ENCODE data around the gene PDE9A. TPM values are rescaled to one million over a fixed set of nuclear protein-coding genes. Genes with fewer than 3 reads are reported as not detected.
A peak's percentile ranks its signal among the peaks of the same experiment; 100 is the strongest.
"Not testable (repeated sequence)": the region's sequence is repeated elsewhere in the genome, so short reads cannot be mapped to it uniquely, and the experiment has no call there.

PDE9A gene
- total RNA-seq, 4 donors from 2014 or later, result 6.9 to 13.0 (median 11.1) TPM

DNA sequence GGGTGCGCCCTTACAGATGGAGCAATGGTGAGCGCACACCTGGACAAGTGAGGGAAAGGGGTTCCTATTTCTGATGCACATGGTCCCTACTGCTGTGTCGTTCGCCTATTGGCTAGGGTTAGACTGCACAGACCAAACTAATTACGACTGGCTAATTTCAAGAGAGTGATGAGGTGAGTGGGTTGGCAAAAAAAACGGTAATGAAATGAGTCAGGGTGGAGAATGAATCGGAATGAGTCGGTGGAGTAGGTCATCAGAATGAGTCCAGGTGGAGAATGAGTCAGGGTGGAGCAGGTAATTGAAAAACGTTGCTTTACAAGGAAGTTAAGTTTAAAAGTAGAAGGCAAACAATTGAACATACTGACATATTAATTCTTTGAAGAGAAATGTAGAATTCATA is 146.1 kb downstream of the PDE9A start:
- Histone ChIP-seq H3K27me3 (no peaks in the 10 kb centered on the region), H3K4me1 (no peaks in the 10 kb centered on the region), H3K4me3 (replicated peaks in 1 of 3) (no peak overlapping the region), H3K36me3 (no peaks in the 10 kb centered on the region), H3K27ac (no peak overlapping the region), H3K9me3 (no peaks in the 10 kb centered on the region)
- DNase-seq, result no peak
- 80 to 84% methylated on average over 9 of the region's 9 CpGs for WGBS, 2 donors
- TF ChIP-seq POLR2A (IDR thresholded peaks at IDR 0.05), result no peak
- TF ChIP-seq, protein P1, sequence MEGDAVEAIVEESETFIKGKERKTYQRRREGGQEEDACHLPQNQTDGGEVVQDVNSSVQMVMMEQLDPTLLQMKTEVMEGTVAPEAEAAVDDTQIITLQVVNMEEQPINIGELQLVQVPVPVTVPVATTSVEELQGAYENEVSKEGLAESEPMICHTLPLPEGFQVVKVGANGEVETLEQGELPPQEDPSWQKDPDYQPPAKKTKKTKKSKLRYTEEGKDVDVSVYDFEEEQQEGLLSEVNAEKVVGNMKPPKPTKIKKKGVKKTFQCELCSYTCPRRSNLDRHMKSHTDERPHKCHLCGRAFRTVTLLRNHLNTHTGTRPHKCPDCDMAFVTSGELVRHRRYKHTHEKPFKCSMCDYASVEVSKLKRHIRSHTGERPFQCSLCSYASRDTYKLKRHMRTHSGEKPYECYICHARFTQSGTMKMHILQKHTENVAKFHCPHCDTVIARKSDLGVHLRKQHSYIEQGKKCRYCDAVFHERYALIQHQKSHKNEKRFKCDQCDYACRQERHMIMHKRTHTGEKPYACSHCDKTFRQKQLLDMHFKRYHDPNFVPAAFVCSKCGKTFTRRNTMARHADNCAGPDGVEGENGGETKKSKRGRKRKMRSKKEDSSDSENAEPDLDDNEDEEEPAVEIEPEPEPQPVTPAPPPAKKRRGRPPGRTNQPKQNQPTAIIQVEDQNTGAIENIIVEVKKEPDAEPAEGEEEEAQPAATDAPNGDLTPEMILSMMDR (IDR thresholded peaks at IDR 0.05), result no peak
- intact Hi-C loops (cut with DNase I), result no loop called here

DNA sequence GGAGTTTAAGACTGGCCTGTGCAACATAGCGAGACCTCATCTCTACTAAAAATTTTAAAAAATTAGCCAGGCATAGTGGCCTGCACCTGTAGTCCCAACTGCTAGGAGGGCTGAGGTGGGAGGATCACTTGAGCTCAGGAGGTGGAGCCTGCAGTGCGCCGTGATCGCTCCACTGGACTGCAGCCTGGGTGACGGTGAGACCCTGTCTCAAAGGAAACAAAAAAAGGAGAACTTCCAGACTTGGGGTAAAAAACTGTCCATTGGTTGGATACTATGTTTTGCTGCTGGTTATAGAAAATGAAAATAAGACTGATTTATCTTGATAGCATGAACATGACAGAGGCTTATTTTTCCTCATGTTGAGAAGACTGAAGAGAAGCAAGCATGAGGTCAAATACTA is 146.5 kb downstream of the PDE9A start:
- no peak for TF ChIP-seq POLR2A (IDR thresholded peaks at IDR 0.05)
- TF ChIP-seq, protein P1 (IDR thresholded peaks at IDR 0.05), result no peak
- intact Hi-C loops (cut with DNase I), result no loop called here
- Histone ChIP-seq H3K4me3 (replicated peaks in 1 of 3) (no peak overlapping the region), H3K4me1 (no peaks in the 10 kb centered on the region), H3K9me3 (no peaks in the 10 kb centered on the region), H3K27ac (no peak overlapping the region), H3K27me3 (no peaks in the 10 kb centered on the region), H3K36me3 (no peaks in the 10 kb centered on the region)
- 70 to 81% methylated on average over 5 of the region's 5 CpGs for WGBS, 2 donors
- DNase-seq, result peak; percentile 33 to 36

GRCh38 chr21:42801616-42802015 is 148.2 kb downstream of the PDE9A start:
- DNase-seq; H3K36me3 ChIP-seq; H3K27me3 ChIP-seq; H3K27ac ChIP-seq; H3K4me1 ChIP-seq; H3K9me3 ChIP-seq; H3K4me3 ChIP-seq (replicated peaks in 1 of 3); intact Hi-C loops (cut with DNase I): not testable (repeated sequence)
- WGBS, 2 donors, result 86% methylated on average over 6 of the region's 6 CpGs

DNA sequence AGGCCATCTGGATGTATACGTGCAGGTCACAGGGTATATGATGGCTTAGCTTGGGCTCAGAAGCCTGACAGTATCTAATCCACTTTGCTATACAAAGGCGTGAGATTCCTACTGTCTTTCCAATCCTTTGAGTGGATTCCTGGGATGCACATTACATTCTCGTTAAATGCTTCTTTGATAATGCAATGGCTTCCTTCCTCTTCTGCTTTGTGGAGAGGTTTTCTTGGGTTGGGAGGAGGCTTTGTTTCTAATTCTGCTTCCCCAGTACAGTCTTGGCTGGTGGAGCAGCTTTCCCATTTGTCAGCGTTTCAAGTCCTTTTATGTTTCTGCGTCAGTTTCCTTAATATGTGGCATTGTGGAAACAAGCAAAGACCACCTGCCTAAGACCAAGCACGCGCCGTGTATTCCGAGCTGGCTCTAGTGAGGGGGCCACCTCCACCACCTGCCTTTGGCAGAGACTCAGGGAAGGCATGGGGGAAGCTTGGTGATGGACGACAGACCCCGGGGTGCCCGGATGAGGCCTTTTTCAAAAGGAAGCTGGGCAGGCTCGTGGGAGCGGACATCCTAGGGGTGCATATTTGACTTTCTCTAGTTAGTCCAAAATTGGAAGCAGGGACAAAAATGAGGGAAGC is 153.2 kb downstream of the PDE9A start:
- DNase-seq, result no peak
- intact Hi-C loops (cut with DNase I), result no loop called here
- no peaks in the 10 kb centered on the region for H3K4me1 ChIP-seq
- WGBS, 2 donors, result 80 to 81% methylated on average over 14 of the region's 14 CpGs
- H3K36me3 ChIP-seq, result no peaks in the 10 kb centered on the region
- no peak overlapping the region for H3K27ac ChIP-seq
- no peaks in the 10 kb centered on the region for H3K27me3 ChIP-seq
- H3K4me3 ChIP-seq (replicated peaks in 1 of 3), result no peak overlapping the region
- no peaks in the 10 kb centered on the region for H3K9me3 ChIP-seq
- TF ChIP-seq POLR2A (IDR thresholded peaks at IDR 0.05), result no peak
- TF ChIP-seq, protein P1 (IDR thresholded peaks at IDR 0.05), result no peak

- H3K4me3 ChIP-seq (replicated peaks in 1 of 3); intact Hi-C loops (cut with DNase I); H3K36me3 ChIP-seq; H3K27me3 ChIP-seq; H3K27ac ChIP-seq; H3K4me1 ChIP-seq; DNase-seq; H3K9me3 ChIP-seq: not testable (repeated sequence)
- WGBS, 2 donors, result 80 to 82% methylated on average over 16 of the region's 16 CpGs
Observed at GRCh38 chr21:42807293-42807895, 154.0 kb downstream of the PDE9A start.

- intact Hi-C loops (cut with DNase I), result no loop called here
- Histone ChIP-seq H3K4me1 (no peaks in the 10 kb centered on the region), H3K9me3 (no peaks in the 10 kb centered on the region), H3K27me3 (no peaks in the 10 kb centered on the region), H3K36me3 (no peaks in the 10 kb centered on the region), H3K4me3 (replicated peaks in 1 of 3) (no peak overlapping the region), H3K27ac (no peak overlapping the region)
- TF ChIP-seq POLR2A (IDR thresholded peaks at IDR 0.05), result no peak
- TF ChIP-seq, protein P1 (IDR thresholded peaks at IDR 0.05), result no peak
- WGBS, 2 donors, result 90 to 92% methylated on average over 13 of the region's 13 CpGs
- DNase-seq, result no peak
Observed at GRCh38 chr21:42807938-42808613, 154.7 kb downstream of the PDE9A start.
